PFSK-1 (cell line): ENCODE results near the gene RSPO4.

ENCODE experiments used
- POLR2AphosphoS5 ChIP-seq: IDR thresholded peaks from 2 replicates; pipeline ENCODE4 v1.6.1; 2012; ENCODE audit warnings: low read depth, mild to moderate bottlenecking, control low read depth, low read length, moderate library complexity
- REST ChIP-seq, 2 experiments: IDR thresholded peaks; 2 replicates each; pipeline versions ENCODE4 v1.6.1 to v1.8.0; 2011 to 2012; ENCODE audit warnings: low read depth in 2 of 2, low read length in 2 of 2, control low read depth in 1 of 2, inconsistent platforms in 1 of 2, mild to moderate bottlenecking in 1 of 2, moderate library complexity in 1 of 2; ENCODE audit not compliant: insufficient read depth in 1 of 2

GRCh38 chr20:986733-987355 lies 15.3 kb downstream of the RSPO4 start:
- TF ChIP-seq REST (IDR thresholded peaks at IDR 0.05; ENCODE audit: insufficient read depth in 1 of 2, low read depth in 2 of 2, low read length in 2 of 2) (no peak), POLR2AphosphoS5 (no peak)
